ENCODE data around the gene POC1A. TPM values are rescaled to one million over a fixed set of nuclear protein-coding genes. Genes with fewer than 3 reads are reported as not detected.
A peak's percentile ranks its signal among the peaks of the same experiment; 100 is the strongest.
"Not testable (repeated sequence)": the region's sequence is repeated elsewhere in the genome, so short reads cannot be mapped to it uniquely, and the experiment has no call there.

Gene POC1A
- total RNA-seq, 1 experiment from 2014 or later: 35.0 TPM

GRCh38 chr3:52172262-52172757 is 18.1 kb upstream of the POC1A start:
- no peak overlapping the region for H2AFZ ChIP-seq
- intact Hi-C loops (cut with micrococcal nuclease; ENCODE audit: unreplicated experiment): no loop called here
- H3K4me1 ChIP-seq (replicated peaks; ENCODE audit: insufficient read depth): peaks cover 23% of the 10 kb centered on the region
- H3F3A ChIP-seq (ENCODE audit: insufficient read depth, low read depth): peaks cover 4% of the 10 kb centered on the region; the same call in 1 of the 2 replicates
- DNase-seq: no peak
- TF ChIP-seq EZH2 (IDR thresholded peaks at IDR 0.05; ENCODE audit: low read depth) (no peak), CTCF (conservative IDR thresholded peaks at IDR 0.05) (no peak)
- H3K9me3 ChIP-seq (ENCODE audit: insufficient read depth, low read depth): no peaks in the 10 kb centered on the region
- H4K20me1 ChIP-seq (ENCODE audit: insufficient read depth): no peaks in the 10 kb centered on the region
- no peaks in the 10 kb centered on the region for H3K27me3 ChIP-seq (ENCODE audit: insufficient read depth, low read depth)
- no peaks in the 10 kb centered on the region for H3K36me3 ChIP-seq (ENCODE audit: low read depth)
- H3K4me3 ChIP-seq: no peak overlapping the region
- no peaks in the 10 kb centered on the region for H3K9me2 ChIP-seq (ENCODE audit: insufficient read depth)
- ChIA-PET POLR2A (ENCODE audit: unreplicated experiment) (no interaction called here), CTCF (no interaction called here)
- H3K27ac ChIP-seq: no peak overlapping the region
- BruUV-seq (replicated peaks): no TSS peak
- no peaks in the 10 kb centered on the region for H3K79me2 ChIP-seq (ENCODE audit: low read depth)
- H3K4me2 ChIP-seq: no peak overlapping the region

- H3K27ac ChIP-seq: peak overlapping the region; percentile 36
- POLR2A ChIA-PET (ENCODE audit: unreplicated experiment): interaction anchor here (0.7 kb wide), 1 partner anchor 193 kb away, joined by 3 read pairs; no protein-coding TSS in a partner anchor
- BruUV-seq (replicated peaks): no TSS peak
Measured at GRCh38 chr3:52171514-52172261, 17.5 kb upstream of the POC1A start.

GRCh38 chr3:52170217-52170616 is 16.0 kb upstream of the POC1A start:
- not testable (repeated sequence) for DNase-seq; H3K27me3 ChIP-seq (ENCODE audit: insufficient read depth, low read depth)
- POLR2A ChIA-PET (ENCODE audit: unreplicated experiment): interaction anchor here (0.7 kb wide), 1 partner anchor 17 kb away, joined by 6 read pairs; no protein-coding TSS in a partner anchor

More at GRCh38 chr3:52171514-52172261, 17.5 kb upstream of the POC1A start:
- Histone ChIP-seq H2AFZ (no peak overlapping the region), H3K4me1 (replicated peaks; ENCODE audit: insufficient read depth) (peaks cover 17% of the 10 kb centered on the region), H3K4me2 (peak overlapping the region; percentile 52), H3K36me3 (ENCODE audit: low read depth) (no peaks in the 10 kb centered on the region), H3K27me3 (ENCODE audit: insufficient read depth, low read depth) (no peaks in the 10 kb centered on the region), H3K9me2 (ENCODE audit: insufficient read depth) (no peaks in the 10 kb centered on the region), H3F3A (ENCODE audit: insufficient read depth, low read depth) (peaks cover 4% of the 10 kb centered on the region; the same call in 1 of the 2 replicates), H3K9me3 (ENCODE audit: insufficient read depth, low read depth) (no peaks in the 10 kb centered on the region), H3K79me2 (ENCODE audit: low read depth) (no peaks in the 10 kb centered on the region), H3K4me3 (no peak overlapping the region), H4K20me1 (ENCODE audit: insufficient read depth) (no peaks in the 10 kb centered on the region)
- CTCF ChIA-PET: interaction anchor here (0.6 kb wide), 1 partner anchor 375 kb away, joined by 3 read pairs; no protein-coding TSS in a partner anchor
- intact Hi-C loops (cut with micrococcal nuclease; ENCODE audit: unreplicated experiment): no loop called here
- DNase-seq: peak; percentile 19 to 69
- TF ChIP-seq EZH2 (IDR thresholded peaks at IDR 0.05; ENCODE audit: low read depth): no peak

GRCh38 chr3:52167240-52167639 is 13.0 kb upstream of the POC1A start:
- POLR2A ChIA-PET (ENCODE audit: unreplicated experiment): no interaction called here

More at GRCh38 chr3:52170217-52170616, 16.0 kb upstream of the POC1A start:
- H3K4me1 ChIP-seq (replicated peaks; ENCODE audit: insufficient read depth): peaks cover 15% of the 10 kb centered on the region
- H3K79me2 ChIP-seq (ENCODE audit: low read depth); BruUV-seq (replicated peaks); CTCF ChIA-PET; H4K20me1 ChIP-seq (ENCODE audit: insufficient read depth); H3K36me3 ChIP-seq (ENCODE audit: low read depth); H3K9me2 ChIP-seq (ENCODE audit: insufficient read depth); intact Hi-C loops (cut with micrococcal nuclease; ENCODE audit: unreplicated experiment); H3F3A ChIP-seq (ENCODE audit: insufficient read depth, low read depth); H3K4me2 ChIP-seq; H3K27ac ChIP-seq; H3K4me3 ChIP-seq; H3K9me3 ChIP-seq (ENCODE audit: insufficient read depth, low read depth); H2AFZ ChIP-seq: not testable (repeated sequence)

More at GRCh38 chr3:52167240-52167639, 13.0 kb upstream of the POC1A start:
- H3K4me1 ChIP-seq (replicated peaks; ENCODE audit: insufficient read depth): peaks cover 14% of the 10 kb centered on the region
- no peaks in the 10 kb centered on the region for H4K20me1 ChIP-seq (ENCODE audit: insufficient read depth)
- no peak for DNase-seq
- peaks cover 4% of the 10 kb centered on the region; the same call in 1 of the 2 replicates for H3F3A ChIP-seq (ENCODE audit: insufficient read depth, low read depth)
- no peaks in the 10 kb centered on the region for H3K79me2 ChIP-seq (ENCODE audit: low read depth)
- no peaks in the 10 kb centered on the region for H3K36me3 ChIP-seq (ENCODE audit: low read depth)
- H3K4me2 ChIP-seq: no peak overlapping the region
- H3K9me3 ChIP-seq (ENCODE audit: insufficient read depth, low read depth): no peaks in the 10 kb centered on the region
- H3K9me2 ChIP-seq (ENCODE audit: insufficient read depth): no peaks in the 10 kb centered on the region
- H3K4me3 ChIP-seq: no peak overlapping the region
- no TSS peak for BruUV-seq (replicated peaks)
- H3K27ac ChIP-seq: no peak overlapping the region
- CTCF ChIA-PET: no interaction called here
- no peak overlapping the region for H2AFZ ChIP-seq
- intact Hi-C loops (cut with micrococcal nuclease; ENCODE audit: unreplicated experiment): no loop called here
- no peaks in the 10 kb centered on the region for H3K27me3 ChIP-seq (ENCODE audit: insufficient read depth, low read depth)
- TF ChIP-seq EZH2 (IDR thresholded peaks at IDR 0.05; ENCODE audit: low read depth) (no peak), CTCF (conservative IDR thresholded peaks at IDR 0.05) (no peak)

Data from PC-9 (cell line).